SK-N-SH treated with all-trans-retinoic acid at 6 μM for 48 hours (cell line): ENCODE data around the gene DEFB114.

Experiments used
- ARNTL ChIP-seq: fragments of 450-650 bp; formaldehyde crosslinking; IDR thresholded peaks from 2 replicates; pipeline ENCODE4 v1.5.0; 2020; ENCODE audit warnings: low read depth, mild to moderate bottlenecking, moderate library complexity, borderline replicate concordance
- CSDC2 ChIP-seq: fragments of 250-450 bp; sonication (Bioruptor Pico); IDR thresholded peaks from 2 replicates; pipeline ENCODE4 v1.5.0; 2020; ENCODE audit warnings: mild to moderate bottlenecking, moderate library complexity
- TOX ChIP-seq: fragments of 250-450 bp; sonication (Bioruptor Pico); IDR thresholded peaks from 2 replicates; pipeline ENCODE4 v1.8.0; 2021; ENCODE audit warnings: mild to moderate bottlenecking, moderate library complexity, borderline replicate concordance
- ZFP3 ChIP-seq: fragments of 250-450 bp; sonication (Bioruptor Pico); IDR thresholded peaks from 2 replicates; pipeline ENCODE4 v1.5.0; 2020; ENCODE audit warnings: mild to moderate bottlenecking, moderate library complexity

DNA sequence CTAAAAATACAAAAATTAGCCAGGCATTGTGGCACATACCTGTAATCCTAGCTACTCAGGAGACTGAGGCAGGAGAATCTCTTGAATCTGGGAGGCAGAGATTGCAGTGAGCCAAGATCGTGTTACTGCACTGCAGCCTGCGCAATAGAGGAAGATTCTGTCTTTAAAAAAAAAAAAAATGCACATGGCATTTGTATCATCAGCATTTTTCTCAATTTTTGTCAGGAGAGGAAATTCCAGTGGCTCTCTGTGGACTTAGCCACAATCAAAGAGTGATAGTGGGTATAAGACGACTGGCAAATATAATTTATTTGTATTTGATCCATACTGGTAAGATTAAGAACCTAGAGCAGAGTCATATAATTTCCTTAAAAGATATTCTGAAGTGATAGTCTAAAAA, 28.6 kb downstream of the DEFB114 start:
- no peak for TF ChIP-seq TOX
- TF ChIP-seq ZFP3 (CRISPR knock-in tag) = no peak
- no peak for TF ChIP-seq CSDC2 (CRISPR knock-in tag)
- no peak for TF ChIP-seq ARNTL
